PC-9 (cell line): ENCODE measurements around the gene NUP35. TPM values are rescaled to one million over a fixed set of nuclear protein-coding genes. Genes with fewer than 3 reads are reported as not detected.

ENCODE experiments used
- BruUV-seq: library from RNA; stranded (reverse); fragments of 400-500 nt; replicated peaks from 2 replicates; lab custom pipeline; 2021; lab: Mats Ljungman, UMichigan
- CTCF ChIA-PET: fragments of 300-600 bp; sonication (Branson Sonifier 250); formaldehyde crosslinking; loops from one replicate; lab custom pipeline; 2022; ENCODE audit warnings: antibody characterized with exemption; lab: Charles Lee
- POLR2A ChIA-PET: fragments of 300-600 bp; sonication (Branson Sonifier 250); formaldehyde crosslinking; loops from one replicate; lab custom pipeline; 2022; ENCODE audit warnings: antibody characterized with exemption; ENCODE audit not compliant: unreplicated experiment; lab: Charles Lee
- DNase-seq, 2 experiments: peaks; one replicate each; pipeline versions ENCODE4 v3.0.0 to v3.0.0-alpha.2; 2015 to 2022; ENCODE audit warnings: mixed read lengths in 1 of 2
- H2AFZ ChIP-seq: fragments of 200-600 bp; sonication (generic); 2 replicates; pipeline ENCODE4 v1.8.1; 2017; ENCODE audit warnings: antibody characterized with exemption
- H3F3A ChIP-seq: fragments of 200-600 bp; sonication (generic); 2 replicates; pipeline ENCODE4 v1.8.1; 2017; ENCODE audit warnings: antibody characterized with exemption, mild to moderate bottlenecking, low read depth; ENCODE audit not compliant: insufficient read depth
- H3K27ac ChIP-seq: fragments of 200-600 bp; sonication (generic); 2 replicates; pipeline ENCODE4 v1.6.1; 2016; ENCODE audit warnings: mixed run types
- H3K27me3 ChIP-seq: fragments of 200-600 bp; sonication (generic); 2 replicates; pipeline ENCODE4 v1.6.1; 2016; ENCODE audit warnings: low read depth, mixed run types; ENCODE audit not compliant: insufficient read depth
- H3K36me3 ChIP-seq: fragments of 200-600 bp; sonication (generic); 2 replicates; pipeline ENCODE4 v1.6.1; 2016; ENCODE audit warnings: low read depth, mixed run types
- H3K4me1 ChIP-seq: fragments of 200-600 bp; sonication (generic); replicated peaks from 2 replicates; pipeline ENCODE4 v1.6.1; 2016; ENCODE audit warnings: mixed run types; ENCODE audit not compliant: insufficient read depth
- H3K4me2 ChIP-seq: fragments of 200-600 bp; sonication (generic); 2 replicates; pipeline ENCODE4 v1.6.1; 2017; ENCODE audit warnings: mixed run types
- H3K4me3 ChIP-seq: fragments of 200-600 bp; sonication (generic); 2 replicates; pipeline ENCODE4 v1.6.1; 2016; ENCODE audit warnings: mixed run types
- H3K79me2 ChIP-seq: fragments of 200-600 bp; sonication (generic); 2 replicates; pipeline ENCODE4 v1.6.1; 2017; ENCODE audit warnings: low read depth, mixed run types
- H3K9me2 ChIP-seq: fragments of 200-600 bp; sonication (generic); 2 replicates; pipeline ENCODE4 v1.8.1; 2017; ENCODE audit warnings: mild to moderate bottlenecking; ENCODE audit not compliant: insufficient read depth
- H3K9me3 ChIP-seq: fragments of 200-600 bp; sonication (generic); 2 replicates; pipeline ENCODE4 v1.8.1; 2016; ENCODE audit warnings: low read depth; ENCODE audit not compliant: insufficient read depth
- H4K20me1 ChIP-seq: fragments of 200-600 bp; sonication (generic); 2 replicates; pipeline ENCODE4 v1.8.1; 2017; ENCODE audit not compliant: insufficient read depth
- EZH2 ChIP-seq: fragments of 200-600 bp; sonication (generic); IDR thresholded peaks from 2 replicates; pipeline ENCODE4 v1.8.0; 2017; ENCODE audit warnings: antibody characterized with exemption, low read depth
- intact Hi-C: fragments of 100-400 bp; cut with micrococcal nuclease; formaldehyde crosslinking; loops from one replicate; pipeline ENCODE4 v1.10.0; 2022; ENCODE audit not compliant: unreplicated experiment
- total RNA-seq: library from RNA; stranded (reverse); gene quantifications from 2 replicates; pipeline ENCODE4 v1.2.3, GENCODE V29; 2021
- TF ChIP-seq, protein P1 (sequence below): fragments of 200-600 bp; sonication (generic); conservative IDR thresholded peaks from 2 replicates; pipeline ENCODE4 v1.6.1; 2017; ENCODE audit warnings: mixed run types, antibody characterized with exemption, mild to moderate bottlenecking, moderate library complexity

NUP35 gene
- total RNA-seq, 1 experiment from 2014 or later: 35.5 TPM

DNA sequence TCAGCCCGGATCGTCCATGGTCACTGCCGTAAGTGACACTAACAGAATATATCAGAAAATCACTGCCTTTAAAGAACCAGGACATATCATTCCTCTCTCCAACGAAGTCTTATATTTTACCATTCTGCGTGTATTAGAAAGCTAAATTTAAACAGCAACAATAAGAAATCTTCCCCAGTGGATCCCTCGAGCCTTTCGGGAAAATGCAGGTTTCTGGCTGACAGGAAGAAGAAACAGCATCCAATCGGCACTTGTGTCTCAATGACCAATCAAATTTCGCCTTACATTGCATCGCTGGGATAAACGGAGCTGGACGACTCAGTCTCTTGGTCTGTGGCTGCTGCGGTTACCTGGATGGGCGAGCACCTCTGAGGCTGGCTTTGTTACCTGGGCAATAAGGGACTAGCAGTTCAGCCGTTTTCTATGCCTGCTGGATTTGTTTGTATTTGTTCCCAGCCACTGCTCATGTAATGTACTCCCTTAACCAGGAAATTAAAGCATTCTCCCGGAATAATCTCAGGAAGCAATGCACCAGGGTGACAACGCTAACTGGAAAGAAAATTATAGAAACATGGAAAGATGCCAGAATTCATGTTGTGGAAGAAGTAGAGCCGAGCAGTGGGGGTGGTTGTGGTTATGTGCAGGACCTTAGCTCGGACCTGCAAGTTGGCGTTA, 45.6 kb upstream of the NUP35 start, which contains the start of gene DUSP19:
DUSP19 (plus strand) TSS at position 284 of the 675 bp plus-strand sequence; CDS start at position 471, 187 bp downstream.
- POLR2A ChIA-PET: interaction anchor here (0.5 to 0.7 kb wide), 7 partner anchors 11 to 838 kb away, joined by 3 to 30 read pairs (median 4); no protein-coding TSS in a partner anchor
- CTCF ChIA-PET: no interaction called here
- no TSS peak for BruUV-seq
- H3K79me2 ChIP-seq: no peaks in the 10 kb centered on the region
- H3K4me3 ChIP-seq: peak within 1 kb of the TSS; percentile 61
- TF ChIP-seq, protein P1, sequence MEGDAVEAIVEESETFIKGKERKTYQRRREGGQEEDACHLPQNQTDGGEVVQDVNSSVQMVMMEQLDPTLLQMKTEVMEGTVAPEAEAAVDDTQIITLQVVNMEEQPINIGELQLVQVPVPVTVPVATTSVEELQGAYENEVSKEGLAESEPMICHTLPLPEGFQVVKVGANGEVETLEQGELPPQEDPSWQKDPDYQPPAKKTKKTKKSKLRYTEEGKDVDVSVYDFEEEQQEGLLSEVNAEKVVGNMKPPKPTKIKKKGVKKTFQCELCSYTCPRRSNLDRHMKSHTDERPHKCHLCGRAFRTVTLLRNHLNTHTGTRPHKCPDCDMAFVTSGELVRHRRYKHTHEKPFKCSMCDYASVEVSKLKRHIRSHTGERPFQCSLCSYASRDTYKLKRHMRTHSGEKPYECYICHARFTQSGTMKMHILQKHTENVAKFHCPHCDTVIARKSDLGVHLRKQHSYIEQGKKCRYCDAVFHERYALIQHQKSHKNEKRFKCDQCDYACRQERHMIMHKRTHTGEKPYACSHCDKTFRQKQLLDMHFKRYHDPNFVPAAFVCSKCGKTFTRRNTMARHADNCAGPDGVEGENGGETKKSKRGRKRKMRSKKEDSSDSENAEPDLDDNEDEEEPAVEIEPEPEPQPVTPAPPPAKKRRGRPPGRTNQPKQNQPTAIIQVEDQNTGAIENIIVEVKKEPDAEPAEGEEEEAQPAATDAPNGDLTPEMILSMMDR: no peak
- TF ChIP-seq EZH2: no peak
- intact Hi-C loops: loop anchor here (1.0 kb wide), 2 partner anchors 40 to 46 kb away; partner anchors contain the start of genes NCKAP1 and NUP35
- DNase-seq: peak; percentile 98 to 99
- H3K4me1 ChIP-seq: peaks cover 13% of the 10 kb centered on the region
- no peaks in the 10 kb centered on the region for H4K20me1 ChIP-seq
- no peaks in the 10 kb centered on the region for H3K36me3 ChIP-seq
- peak within 1 kb of the TSS; percentile 80 for H3K4me2 ChIP-seq
- peak within 1 kb of the TSS; percentile 45 for H3K27ac ChIP-seq
- peaks cover 15% of the 10 kb centered on the region for H3F3A ChIP-seq
- no peaks in the 10 kb centered on the region for H3K9me2 ChIP-seq
- H3K9me3 ChIP-seq: no peaks in the 10 kb centered on the region
- H3K27me3 ChIP-seq: no peaks in the 10 kb centered on the region
- peak within 1 kb of the TSS; percentile 92 for H2AFZ ChIP-seq

- POLR2A ChIA-PET: interaction anchor here (0.5 to 0.7 kb wide), 8 partner anchors 10 to 839 kb away, joined by 3 to 30 read pairs (median 3); no protein-coding TSS in a partner anchor
- Histone ChIP-seq H3K4me3 (peak overlapping the region; percentile 61), H3K36me3 (no peaks in the 10 kb centered on the region), H3K9me3 (no peaks in the 10 kb centered on the region), H3F3A (peaks cover 15% of the 10 kb centered on the region), H3K27me3 (no peaks in the 10 kb centered on the region), H2AFZ (peak overlapping the region; percentile 92), H3K79me2 (no peaks in the 10 kb centered on the region), H3K4me2 (peak overlapping the region; percentile 80), H3K27ac (peak overlapping the region; percentile 45), H3K9me2 (no peaks in the 10 kb centered on the region; the same call in 1 of the 2 replicates), H3K4me1 (peaks cover 13% of the 10 kb centered on the region), H4K20me1 (no peaks in the 10 kb centered on the region)
- intact Hi-C loops: no loop called here
- CTCF ChIA-PET: interaction anchor here (0.6 kb wide), 2 partner anchors 42 to 60 kb away, joined by 3 to 4 read pairs; no protein-coding TSS in a partner anchor
- DNase-seq: no peak
- TF ChIP-seq, protein P1: no peak
- TF ChIP-seq EZH2: no peak
- TSS peak; percentile 82 for BruUV-seq
These were observed 45.0 kb upstream of the NUP35 start for GRCh38 chr2:183079139-183079775.

DNA sequence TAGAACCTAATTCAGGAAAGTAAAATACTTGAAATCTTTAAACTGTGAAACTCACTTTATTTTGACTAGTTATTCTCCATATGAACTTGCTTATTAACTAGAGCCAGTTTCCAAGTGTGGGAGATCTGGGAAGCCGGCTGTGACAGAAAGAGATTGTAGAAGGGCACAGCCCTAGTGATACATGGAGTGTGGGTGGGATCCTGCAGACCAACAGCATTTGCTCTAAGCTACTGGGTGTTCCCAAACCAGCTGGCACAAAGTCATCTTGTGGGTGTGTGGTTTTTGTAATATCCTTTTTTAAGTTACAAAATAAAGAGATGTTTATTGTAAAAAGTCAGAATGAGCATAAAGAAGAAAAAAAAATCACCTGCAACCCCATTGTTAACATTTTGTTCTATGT, 42.3 kb upstream of the NUP35 start:
- ChIA-PET CTCF (interaction anchor here (0.7 kb wide), 1 partner anchor 34 kb away, joined by 3 read pairs; no protein-coding TSS in a partner anchor), POLR2A (no interaction called here)
- H3K79me2 ChIP-seq: no peaks in the 10 kb centered on the region
- H4K20me1 ChIP-seq: no peaks in the 10 kb centered on the region
- H2AFZ ChIP-seq: no peak overlapping the region
- intact Hi-C loops: no loop called here
- no peaks in the 10 kb centered on the region; the same call in 1 of the 2 replicates for H3K9me2 ChIP-seq
- no peak overlapping the region for H3K4me2 ChIP-seq
- no peaks in the 10 kb centered on the region for H3K9me3 ChIP-seq
- no peak for TF ChIP-seq EZH2
- BruUV-seq: no TSS peak
- H3K27ac ChIP-seq: no peak overlapping the region
- no peak for DNase-seq
- H3K4me3 ChIP-seq: no peak overlapping the region
- H3K4me1 ChIP-seq: peaks cover 13% of the 10 kb centered on the region
- no peaks in the 10 kb centered on the region for H3K27me3 ChIP-seq
- H3K36me3 ChIP-seq: no peaks in the 10 kb centered on the region
- peaks cover 15% of the 10 kb centered on the region for H3F3A ChIP-seq
